GM12873 (cell line): Measurements from ENCODE around the gene DDX25.

ENCODE experiments used
- TF ChIP-seq, protein P1 (sequence below): IDR thresholded peaks from 2 replicates; pipeline ENCODE4 v1.5.1; 2012; ENCODE audit warnings: low read depth, mild to moderate bottlenecking, moderate library complexity, low read length, control low read depth; ENCODE audit not compliant: insufficient read depth; ENCODE audit errors: missing control alignments

Gene DDX25

DNA sequence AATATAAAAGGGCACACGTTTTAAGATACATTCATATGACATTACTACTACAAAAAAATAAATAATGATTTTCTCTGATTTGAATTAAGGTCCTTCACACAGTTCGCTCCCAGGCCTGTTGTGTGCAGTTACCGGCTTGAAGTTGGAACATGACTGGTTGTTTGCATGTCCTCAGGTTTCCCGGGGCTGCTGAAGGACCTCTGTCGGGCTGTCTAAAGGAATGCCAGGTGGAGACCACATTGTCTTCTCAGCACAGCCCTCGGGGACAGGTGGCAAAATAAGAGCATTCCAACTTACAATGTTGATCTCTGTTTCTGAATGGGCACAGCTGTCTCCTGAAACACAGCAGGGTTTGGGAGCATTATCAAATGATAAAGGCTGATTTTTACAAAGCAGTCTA is 56.5 kb downstream of the DDX25 start:
- TF ChIP-seq, protein P1, sequence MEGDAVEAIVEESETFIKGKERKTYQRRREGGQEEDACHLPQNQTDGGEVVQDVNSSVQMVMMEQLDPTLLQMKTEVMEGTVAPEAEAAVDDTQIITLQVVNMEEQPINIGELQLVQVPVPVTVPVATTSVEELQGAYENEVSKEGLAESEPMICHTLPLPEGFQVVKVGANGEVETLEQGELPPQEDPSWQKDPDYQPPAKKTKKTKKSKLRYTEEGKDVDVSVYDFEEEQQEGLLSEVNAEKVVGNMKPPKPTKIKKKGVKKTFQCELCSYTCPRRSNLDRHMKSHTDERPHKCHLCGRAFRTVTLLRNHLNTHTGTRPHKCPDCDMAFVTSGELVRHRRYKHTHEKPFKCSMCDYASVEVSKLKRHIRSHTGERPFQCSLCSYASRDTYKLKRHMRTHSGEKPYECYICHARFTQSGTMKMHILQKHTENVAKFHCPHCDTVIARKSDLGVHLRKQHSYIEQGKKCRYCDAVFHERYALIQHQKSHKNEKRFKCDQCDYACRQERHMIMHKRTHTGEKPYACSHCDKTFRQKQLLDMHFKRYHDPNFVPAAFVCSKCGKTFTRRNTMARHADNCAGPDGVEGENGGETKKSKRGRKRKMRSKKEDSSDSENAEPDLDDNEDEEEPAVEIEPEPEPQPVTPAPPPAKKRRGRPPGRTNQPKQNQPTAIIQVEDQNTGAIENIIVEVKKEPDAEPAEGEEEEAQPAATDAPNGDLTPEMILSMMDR = no peak

DNA sequence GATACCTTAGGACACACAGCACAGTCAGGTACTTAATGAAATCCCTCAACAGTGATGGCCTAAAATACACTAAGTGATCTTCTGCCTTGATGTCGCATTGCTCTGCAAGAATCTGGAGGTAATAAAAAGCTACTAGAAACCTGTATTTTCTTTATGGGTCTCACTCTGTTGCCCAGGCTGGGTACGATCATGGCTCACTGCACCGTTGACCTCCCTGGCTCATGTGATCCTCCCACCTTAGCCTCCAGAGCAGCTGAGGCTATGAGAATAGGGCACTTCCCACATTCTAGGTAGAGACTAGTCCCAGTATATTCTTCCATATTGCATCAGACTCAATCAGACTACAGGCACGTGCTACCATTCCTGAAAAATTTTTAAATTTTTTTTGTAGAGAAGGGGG is 63.2 kb downstream of the DDX25 start:
- TF ChIP-seq, protein P1 = no peak

DNA sequence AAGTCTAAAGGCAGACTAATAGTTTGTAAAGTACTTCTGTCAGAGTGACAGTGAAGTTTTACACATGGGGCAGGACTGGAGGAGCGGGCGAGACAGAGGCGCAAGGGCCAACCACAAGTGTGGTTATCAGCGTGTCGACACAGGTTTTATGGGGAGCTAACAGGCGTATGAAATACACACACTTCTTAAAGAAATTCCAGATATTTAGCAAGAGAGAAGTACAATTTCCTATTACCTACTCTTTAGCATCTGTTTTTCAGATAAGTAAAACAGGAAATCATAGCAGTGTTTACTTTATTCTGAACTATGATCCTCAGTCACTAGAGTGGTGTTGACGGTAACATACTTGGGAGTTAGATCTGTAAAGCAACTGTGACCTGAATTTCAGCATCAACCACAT is 64.0 kb downstream of the DDX25 start:
- TF ChIP-seq, protein P1 = no peak

DNA sequence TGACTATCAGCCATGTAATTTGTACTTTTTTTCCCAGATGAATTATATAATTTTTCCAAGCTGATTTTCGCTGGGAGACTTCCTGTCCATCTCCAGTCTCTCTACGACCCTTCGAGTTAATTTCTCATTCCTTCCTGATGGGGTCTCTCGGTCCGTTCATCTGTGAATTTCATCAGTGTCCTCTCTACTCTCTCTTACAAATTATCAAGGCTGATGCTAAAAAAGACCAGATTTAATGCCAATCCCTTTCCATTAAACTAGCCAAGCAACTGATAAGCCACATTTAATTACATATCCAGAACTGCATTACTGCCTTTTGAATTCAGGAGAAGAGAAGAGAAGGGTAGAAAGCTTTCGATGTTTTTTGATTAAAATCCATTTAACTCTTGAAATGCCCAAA is 67.3 kb downstream of the DDX25 start:
- TF ChIP-seq, protein P1 = no peak

DNA sequence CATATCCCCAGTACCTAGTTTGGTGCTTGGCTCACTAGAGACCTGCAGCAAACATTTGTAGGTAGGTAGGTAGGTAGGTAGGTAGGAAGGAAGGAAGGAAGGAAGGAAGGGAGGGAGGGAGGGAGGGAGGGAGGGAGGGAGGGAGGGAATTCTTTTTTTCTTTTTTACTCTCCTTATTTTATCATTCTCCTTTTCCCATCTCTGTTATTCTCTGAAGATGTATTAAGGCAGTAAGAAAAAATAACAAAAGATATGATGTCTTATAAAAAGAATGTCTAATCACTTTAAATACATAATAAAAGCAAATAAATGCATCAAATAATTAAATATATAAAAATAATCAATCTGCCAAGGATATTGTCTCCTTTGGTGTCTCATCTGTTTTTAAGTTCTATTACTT is 70.0 kb downstream of the DDX25 start:
- TF ChIP-seq, protein P1 = no peak

DNA sequence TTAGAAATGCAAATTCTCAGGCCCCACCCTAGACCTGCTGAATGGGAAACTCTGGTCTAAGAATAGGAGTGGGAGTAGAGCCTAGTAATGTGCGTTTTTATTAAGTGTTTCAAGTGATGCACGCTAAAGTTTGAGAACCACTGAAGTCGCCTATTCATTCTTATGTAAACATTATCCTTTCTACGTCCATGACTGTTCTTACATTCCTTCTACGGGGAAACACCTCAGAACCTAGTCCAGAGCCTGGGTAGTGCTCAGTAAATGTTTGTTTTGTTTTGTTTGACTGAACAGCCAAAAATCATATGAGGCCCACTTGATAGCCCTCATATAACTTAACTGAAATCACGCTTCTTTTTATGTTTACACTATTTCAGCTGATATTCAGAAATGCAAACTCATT is 71.3 kb downstream of the DDX25 start:
- TF ChIP-seq, protein P1 = no peak

DNA sequence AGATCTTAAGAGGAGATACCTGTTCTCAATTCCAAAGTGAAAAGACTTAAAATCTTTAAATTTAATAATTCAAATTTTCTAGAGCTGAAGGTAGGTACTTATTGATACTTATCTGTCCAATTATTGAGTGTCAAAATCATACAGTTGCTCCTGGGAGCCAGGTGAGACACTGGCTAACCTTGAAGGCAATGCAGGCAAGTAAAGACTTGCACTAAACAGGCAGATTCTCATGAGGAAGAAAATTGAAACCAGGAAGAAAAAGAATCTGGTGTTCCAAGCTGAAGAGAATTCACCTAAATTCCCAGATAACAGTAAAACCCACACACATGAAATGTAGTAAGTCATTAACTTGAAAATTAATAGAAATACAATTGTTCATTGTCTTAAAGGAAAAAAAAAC is 71.8 kb downstream of the DDX25 start:
- TF ChIP-seq, protein P1 = no peak

DNA sequence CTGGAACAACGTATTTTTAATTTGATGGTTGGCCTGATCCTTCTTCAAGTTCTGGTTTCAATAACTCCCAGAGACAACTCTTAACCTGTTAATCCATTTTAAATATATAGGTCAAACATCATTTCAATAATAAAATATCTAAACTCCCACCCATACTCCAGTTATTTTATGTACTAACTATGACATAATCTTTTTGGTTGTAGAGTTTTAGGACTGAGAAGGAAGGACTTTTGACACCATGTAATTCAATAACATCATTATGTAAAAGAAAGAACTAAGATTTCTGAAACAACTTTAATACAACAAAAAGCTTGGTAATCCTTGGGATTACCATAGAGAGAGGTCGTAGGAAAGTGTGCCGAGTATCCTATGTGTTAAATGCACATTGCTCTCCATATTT is 73.0 kb downstream of the DDX25 start:
- TF ChIP-seq, protein P1 = no peak
